Stimulated activated CD8-positive, alpha-beta memory T cell treated with anti-CD3 and anti-CD28 coated beads, Interleukin-7, amount 100 ng/mL, for 24 hours (primary cell): ENCODE results near the gene OR7C2.

Experiments used
- DNase-seq: peaks from one replicate; pipeline ENCODE4 v3.0.0-alpha.2; 2020; ENCODE audit warnings: low read depth

The OR7C2 gene

GRCh38 chr19:14979476-14980255 lies 38.4 kb downstream of the OR7C2 start, which contains the start of gene SLC1A6:
Gene SLC1A6, minus strand, starts transcription at chr19:14979864. Its CDS starts 6,954 bp downstream, at chr19:14972910.
- DNase-seq, result no peak

- no peak for DNase-seq
These were observed 43.8 kb downstream of the OR7C2 start for GRCh38 chr19:14985133-14985532.
